WTC11 (cell line): ENCODE data around the gene ESRRA. TPM values are rescaled to one million over a fixed set of nuclear protein-coding genes. Genes with fewer than 3 reads are reported as not detected.

Experiments used
- ATAC-seq: fragments of 200-7000 bp; cut with Tn5 transposase; 2 replicates; pipeline ENCODE4 v1.10.0; 2021; ENCODE audit warnings: mild to moderate bottlenecking, moderate library complexity
- CTCF ChIA-PET: fragments of 300-600 bp; sonication (Branson Sonifier 250); formaldehyde crosslinking; loops from one replicate; lab custom pipeline; 2021; ENCODE audit warnings: antibody characterized with exemption; lab: Charles Lee
- POLR2A ChIA-PET: fragments of 350-600 bp; sonication (Branson Sonifier 250); formaldehyde crosslinking; loops from one replicate; lab custom pipeline; 2021; ENCODE audit warnings: antibody characterized with exemption; lab: Charles Lee
- DNase-seq: peaks from one replicate; pipeline ENCODE4 v3.0.0; 2021; ENCODE audit warnings: low spot score
- H3K27ac Mint-ChIP-seq: 2 replicates; pipeline ENCODE4 v1.8.0; 2021; ENCODE audit warnings: mixed read lengths
- H3K27me3 Mint-ChIP-seq: 2 replicates; pipeline ENCODE4 v1.8.0; 2021; ENCODE audit warnings: low read depth, mild to moderate bottlenecking, moderate library complexity, mixed read lengths
- H3K36me3 Mint-ChIP-seq: 2 replicates; pipeline ENCODE4 v1.8.0; 2021; ENCODE audit warnings: mixed read lengths
- H3K4me1 Mint-ChIP-seq: 2 replicates; pipeline ENCODE4 v1.8.0; 2022; ENCODE audit warnings: mixed read lengths
- H3K4me3 Mint-ChIP-seq: 2 replicates; pipeline ENCODE4 v1.8.0; 2021; ENCODE audit warnings: mild to moderate bottlenecking, moderate library complexity, mixed read lengths
- H3K9me3 Mint-ChIP-seq: 2 replicates; pipeline ENCODE4 v1.8.0; 2021; ENCODE audit warnings: mixed read lengths
- ATF1 ChIP-seq: sonication (generic); formaldehyde crosslinking; IDR thresholded peaks from 2 replicates; pipeline ENCODE4 v1.8.1; 2023; ENCODE audit warnings: mild to moderate bottlenecking, moderate library complexity, missing genetic modification reagents
- CREM ChIP-seq: sonication (generic); formaldehyde crosslinking; IDR thresholded peaks from 2 replicates; pipeline ENCODE4 v1.8.1; 2022; ENCODE audit warnings: mild to moderate bottlenecking, missing genetic modification reagents, moderate library complexity
- IRF2 ChIP-seq: sonication (generic); formaldehyde crosslinking; IDR thresholded peaks from 2 replicates; pipeline ENCODE4 v1.8.0; 2022; ENCODE audit warnings: low read depth, missing genetic modification reagents, borderline replicate concordance
- JAZF1 ChIP-seq: fragments of 250-450 bp; sonication (Bioruptor Pico); IDR thresholded peaks from 2 replicates; pipeline ENCODE4 v1.9.0; 2021; ENCODE audit warnings: moderate library complexity, mild to moderate bottlenecking, inconsistent platforms
- JUN ChIP-seq: sonication (generic); formaldehyde crosslinking; IDR thresholded peaks from 2 replicates; pipeline ENCODE4 v1.8.0; 2023; ENCODE audit warnings: mild to moderate bottlenecking, missing genetic modification reagents
- MAX ChIP-seq: sonication (generic); formaldehyde crosslinking; IDR thresholded peaks from 2 replicates; pipeline ENCODE4 v1.8.0; 2022; ENCODE audit warnings: mild to moderate bottlenecking, missing genetic modification reagents
- NFATC4 ChIP-seq: fragments of 250-450 bp; sonication (Bioruptor Pico); IDR thresholded peaks from 2 replicates; pipeline ENCODE4 v1.9.0; 2021; ENCODE audit warnings: mild to moderate bottlenecking
- NFYB ChIP-seq: sonication (generic); formaldehyde crosslinking; conservative IDR thresholded peaks from 2 replicates; pipeline ENCODE4 v1.8.0; 2022; ENCODE audit warnings: low read depth, missing genetic modification reagents
- PRDM15 ChIP-seq: sonication (generic); formaldehyde crosslinking; IDR thresholded peaks from 2 replicates; pipeline ENCODE4 v1.8.0; 2022; ENCODE audit warnings: missing genetic modification reagents
- PRRX2 ChIP-seq: fragments of 250-450 bp; sonication (Bioruptor Pico); IDR thresholded peaks from 2 replicates; pipeline ENCODE4 v1.8.0; 2021; ENCODE audit warnings: mild to moderate bottlenecking
- TEAD4 ChIP-seq: sonication (generic); formaldehyde crosslinking; IDR thresholded peaks from 2 replicates; pipeline ENCODE4 v1.8.0; 2022; ENCODE audit warnings: mild to moderate bottlenecking, missing genetic modification reagents
- ZBTB21 ChIP-seq: sonication (generic); formaldehyde crosslinking; IDR thresholded peaks from 2 replicates; pipeline ENCODE4 v1.8.1; 2023; ENCODE audit warnings: mild to moderate bottlenecking, missing genetic modification reagents, borderline replicate concordance
- ZNF281 ChIP-seq: sonication (generic); formaldehyde crosslinking; IDR thresholded peaks from 2 replicates; pipeline ENCODE4 v1.8.0; 2023; ENCODE audit warnings: mild to moderate bottlenecking, missing genetic modification reagents
- ZNF317 ChIP-seq: sonication (generic); formaldehyde crosslinking; IDR thresholded peaks from 2 replicates; pipeline ENCODE4 v1.8.1; 2023; ENCODE audit warnings: low read depth, mild to moderate bottlenecking, moderate library complexity, missing genetic modification reagents, borderline replicate concordance
- total RNA-seq: library from RNA; stranded (reverse); gene quantifications from 3 replicates; pipeline ENCODE4 v1.2.3, GENCODE V29; 2021
- TF ChIP-seq, protein P1 (sequence below): sonication (generic); formaldehyde crosslinking; IDR thresholded peaks from 2 replicates; pipeline ENCODE4 v1.8.1; 2022; ENCODE audit warnings: low read depth, mild to moderate bottlenecking, moderate library complexity, missing genetic modification reagents, borderline replicate concordance
- TF ChIP-seq, protein P2 (sequence below): fragments of 250-450 bp; sonication (Bioruptor Pico); IDR thresholded peaks from 2 replicates; pipeline ENCODE4 v1.8.0; 2021; ENCODE audit warnings: mild to moderate bottlenecking

Gene ESRRA
- total RNA-seq, 1 experiment from 2014 or later: 81.9 TPM

DNA sequence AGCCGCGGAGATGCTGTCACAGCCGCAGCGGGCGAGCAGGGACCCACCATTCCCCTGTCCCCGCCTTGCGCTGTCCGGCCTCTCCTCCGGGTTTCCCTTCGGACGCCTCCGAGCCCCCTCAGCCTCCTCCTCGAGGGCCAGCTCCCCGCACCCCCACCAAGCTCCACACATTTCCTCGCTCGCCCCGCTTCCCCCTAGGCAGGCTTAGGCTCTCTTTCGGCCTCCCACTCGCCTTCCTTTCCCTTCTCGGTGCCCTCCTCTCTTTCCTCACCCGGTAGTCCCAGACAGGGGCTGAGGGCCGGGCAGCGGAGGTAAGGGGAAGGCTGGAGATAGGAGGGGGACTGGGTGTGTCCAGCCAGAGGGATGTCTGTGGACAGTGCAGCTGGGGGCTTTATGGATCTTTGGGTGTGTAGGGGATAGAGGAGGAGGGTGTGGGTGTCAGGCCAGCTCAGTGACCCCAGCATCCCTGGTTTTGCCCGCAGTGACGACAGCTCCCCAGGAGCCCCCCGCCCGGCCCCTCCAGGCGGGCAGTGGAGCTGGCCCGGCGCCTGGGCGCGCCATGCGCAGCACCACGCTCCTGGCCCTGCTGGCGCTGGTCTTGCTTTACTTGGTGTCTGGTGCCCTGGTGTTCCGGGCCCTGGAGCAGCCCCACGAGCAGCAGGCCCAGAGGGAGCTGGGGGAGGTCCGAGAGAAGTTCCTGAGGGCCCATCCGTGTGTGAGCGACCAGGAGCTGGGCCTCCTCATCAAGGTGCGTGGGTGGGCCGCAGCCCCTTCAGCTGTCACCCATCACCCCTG lies 12.7 kb upstream of the ESRRA start:
- DNase-seq (no peak), ATAC-seq (peak; percentile 27)
- Mint-ChIP-seq H3K9me3 (no peaks in the 10 kb centered on the region), H3K27me3 (peaks cover 83% of the 10 kb centered on the region), H3K4me1 (peaks cover 12% of the 10 kb centered on the region), H3K4me3 (peak overlapping the region; percentile 60), H3K27ac (no peak overlapping the region), H3K36me3 (no peaks in the 10 kb centered on the region)
- peak; percentile 57 for TF ChIP-seq PRDM15 (CRISPR knock-in tag)
- TF ChIP-seq ZNF317 (CRISPR knock-in tag): no peak
- CTCF ChIA-PET: interaction anchor here (0.6 to 12.5 kb wide), 7 partner anchors 10 to 88 kb away, joined by 3 to 151 read pairs (median 3); partner anchors contain the start of genes ESRRA, PRDX5 and TRMT112
- POLR2A ChIA-PET: interaction anchor here (0.8 kb wide), 1 partner anchor 8 kb away, joined by 3 read pairs; no protein-coding TSS in a partner anchor

GRCh38 chr11:64294774-64295173 lies 10.6 kb upstream of the ESRRA start:
- no peaks in the 10 kb centered on the region for H3K36me3 Mint-ChIP-seq
- TF ChIP-seq NFATC4 (CRISPR knock-in tag) (no peak), JAZF1 (CRISPR knock-in tag) (no peak), ZNF281 (no peak), NFYB (CRISPR knock-in tag) (no peak), ATF1 (CRISPR knock-in tag) (no peak), CREM (CRISPR knock-in tag) (no peak), IRF2 (CRISPR knock-in tag) (no peak), PRRX2 (CRISPR knock-in tag) (no peak)
- TF ChIP-seq, protein P1, sequence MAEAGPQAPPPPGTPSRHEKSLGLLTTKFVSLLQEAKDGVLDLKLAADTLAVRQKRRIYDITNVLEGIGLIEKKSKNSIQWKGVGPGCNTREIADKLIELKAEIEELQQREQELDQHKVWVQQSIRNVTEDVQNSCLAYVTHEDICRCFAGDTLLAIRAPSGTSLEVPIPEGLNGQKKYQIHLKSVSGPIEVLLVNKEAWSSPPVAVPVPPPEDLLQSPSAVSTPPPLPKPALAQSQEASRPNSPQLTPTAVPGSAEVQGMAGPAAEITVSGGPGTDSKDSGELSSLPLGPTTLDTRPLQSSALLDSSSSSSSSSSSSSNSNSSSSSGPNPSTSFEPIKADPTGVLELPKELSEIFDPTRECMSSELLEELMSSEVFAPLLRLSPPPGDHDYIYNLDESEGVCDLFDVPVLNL (CRISPR knock-in tag): no peak
- TF ChIP-seq, all 79 proteins: peak for 0
- peaks cover 13% of the 10 kb centered on the region for H3K4me1 Mint-ChIP-seq
- peaks cover 93% of the 10 kb centered on the region for H3K27me3 Mint-ChIP-seq
- ChIA-PET CTCF (interaction anchor here (0.7 to 0.8 kb wide), 2 partner anchors 10 to 11 kb away, joined by 3 read pairs; no protein-coding TSS in a partner anchor), POLR2A (no interaction called here)
- no peak for DNase-seq
- H3K27ac Mint-ChIP-seq: no peak overlapping the region
- ATAC-seq: no peak
- no peak overlapping the region for H3K4me3 Mint-ChIP-seq
- no peaks in the 10 kb centered on the region for H3K9me3 Mint-ChIP-seq

GRCh38 chr11:64295760-64296159 lies 9.6 kb upstream of the ESRRA start:
- DNase-seq (no peak), ATAC-seq (no peak)
- CTCF ChIA-PET: interaction anchor here (0.8 to 1.1 kb wide), 3 partner anchors 9 to 22 kb away, joined by 3 to 5 read pairs (median 3); partner anchors contain the start of gene TRMT112
- Mint-ChIP-seq H3K27ac (no peak overlapping the region), H3K4me1 (peaks cover 14% of the 10 kb centered on the region), H3K36me3 (no peaks in the 10 kb centered on the region), H3K4me3 (no peak overlapping the region), H3K9me3 (no peaks in the 10 kb centered on the region), H3K27me3 (peaks cover 93% of the 10 kb centered on the region)
- POLR2A ChIA-PET: interaction anchor here (0.7 kb wide), 1 partner anchor 493 kb away, joined by 3 read pairs; no protein-coding TSS in a partner anchor
- TF ChIP-seq, protein P2, sequence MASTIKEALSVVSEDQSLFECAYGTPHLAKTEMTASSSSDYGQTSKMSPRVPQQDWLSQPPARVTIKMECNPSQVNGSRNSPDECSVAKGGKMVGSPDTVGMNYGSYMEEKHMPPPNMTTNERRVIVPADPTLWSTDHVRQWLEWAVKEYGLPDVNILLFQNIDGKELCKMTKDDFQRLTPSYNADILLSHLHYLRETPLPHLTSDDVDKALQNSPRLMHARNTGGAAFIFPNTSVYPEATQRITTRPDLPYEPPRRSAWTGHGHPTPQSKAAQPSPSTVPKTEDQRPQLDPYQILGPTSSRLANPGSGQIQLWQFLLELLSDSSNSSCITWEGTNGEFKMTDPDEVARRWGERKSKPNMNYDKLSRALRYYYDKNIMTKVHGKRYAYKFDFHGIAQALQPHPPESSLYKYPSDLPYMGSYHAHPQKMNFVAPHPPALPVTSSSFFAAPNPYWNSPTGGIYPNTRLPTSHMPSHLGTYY (CRISPR knock-in tag): no peak
- TF ChIP-seq MAX (no peak), JUN (CRISPR knock-in tag) (no peak), ZBTB21 (CRISPR knock-in tag) (no peak), TEAD4 (CRISPR knock-in tag) (no peak), CREM (CRISPR knock-in tag) (no peak)
